Right lobe of liver (tissue), 6 donors: ENCODE measurements around the gene PIK3CG. TPM values are rescaled to one million over a fixed set of nuclear protein-coding genes. Genes with fewer than 3 reads are reported as not detected.

Source experiments
- ATAC-seq, 4 donors: fragments of 200-7000 bp; cut with Tn5 transposase; one replicate each; pipeline ENCODE4 v1.9.1; 2020; ENCODE audit warnings: mild to moderate bottlenecking in 4 of 4, moderate library complexity in 4 of 4
- DNase-seq, 3 donors: peaks; one replicate each; pipeline ENCODE4 v3.0.0-alpha.2; 2020
- H3K27ac ChIP-seq, 3 donors: fragments of 200-600 bp; one replicate each; pipeline ENCODE4 v1.8.0; 2022
- H3K27me3 ChIP-seq, 2 donors: fragments of 200-600 bp; one replicate each; pipeline ENCODE4 v1.8.0; 2022
- H3K36me3 ChIP-seq, 4 donors: fragments of 200-600 bp; sonication (generic) in 1 of 4; one replicate each; pipeline versions ENCODE4 v1.5.1 to v1.8.0; 2017 to 2022; ENCODE audit warnings: control low read depth in 1 of 4
- H3K4me1 ChIP-seq, 4 donors: fragments of 200-600 bp; sonication (generic) in 1 of 4; one replicate each; pipeline versions ENCODE4 v1.5.1 to v1.8.0; 2017 to 2022; ENCODE audit warnings: control low read depth in 1 of 4
- H3K4me3 ChIP-seq, 3 donors: fragments of 200-600 bp; one replicate each; pipeline ENCODE4 v1.8.0; 2022
- H3K9me3 ChIP-seq, 4 donors: fragments of 200-600 bp; sonication (generic) in 1 of 4; one replicate each; pipeline versions ENCODE4 v1.5.1 to v1.8.0; 2017 to 2022; ENCODE audit warnings: control low read depth in 1 of 4
- POLR2A ChIP-seq: fragments of 450-650 bp; IDR thresholded peaks from one replicate; pipeline ENCODE4 v1.6.1; 2017; ENCODE audit warnings: antibody characterized with exemption, mild to moderate bottlenecking
- WGBS: methylation state at CpG from one replicate; pipeline ENCODE4 v1.1.6; 2018; ENCODE audit warnings: low coverage, low lambda C conversion rate; ENCODE audit not compliant: insufficient coverage; ENCODE audit errors: missing lambda C conversion rate; 5-methylcytosine and 5-hydroxymethylcytosine counted together
- intact Hi-C, 2 donors: fragments of 100-400 bp; cut with DNase I; formaldehyde crosslinking; loops; one replicate each; pipeline versions ENCODE4 v1.11.2 to v1.14.1; 2022
- total RNA-seq, 6 experiments: library from RNA; depleted of rRNA in 2 of 6; stranded (reverse); fragments of >200 nt in 2 of 6; fragmentation: NEBNext Ultra II Directional in 3 of 6; extraction: Animal tissue kit (Norgen Biotek cat#: 25700) in 3 of 6; gene quantifications; one replicate each; pipeline versions ENCODE4 v1.1.0 to v1.2.4, GENCODE V29; 2016 to 2023
- TF ChIP-seq, protein P1 (sequence below), 4 donors: fragments of 200-600 bp in 3 of 4; fragments of 450-650 bp in 1 of 4; IDR thresholded peaks; one replicate each; pipeline versions ENCODE4 v1.5.1 to v1.8.0; 2016 to 2022; ENCODE audit warnings: antibody characterized with exemption in 4 of 4, mild to moderate bottlenecking in 2 of 4
- donor health status: DM: no; HTN: yes; CAD: no.
- donor health status: DM: no; HTN: no; CAD: no.
- donor health status: DM: no; HTN: no; CAD: no.
- donor health status: DM: no; HTN: yes; CAD: no.
- donor health status: DM: no; HTN: yes; CAD: no.

The PIK3CG gene
- total RNA-seq, 6 experiments from 2014 or later, result 0.53 to 1.9 (median 0.71) TPM

DNA sequence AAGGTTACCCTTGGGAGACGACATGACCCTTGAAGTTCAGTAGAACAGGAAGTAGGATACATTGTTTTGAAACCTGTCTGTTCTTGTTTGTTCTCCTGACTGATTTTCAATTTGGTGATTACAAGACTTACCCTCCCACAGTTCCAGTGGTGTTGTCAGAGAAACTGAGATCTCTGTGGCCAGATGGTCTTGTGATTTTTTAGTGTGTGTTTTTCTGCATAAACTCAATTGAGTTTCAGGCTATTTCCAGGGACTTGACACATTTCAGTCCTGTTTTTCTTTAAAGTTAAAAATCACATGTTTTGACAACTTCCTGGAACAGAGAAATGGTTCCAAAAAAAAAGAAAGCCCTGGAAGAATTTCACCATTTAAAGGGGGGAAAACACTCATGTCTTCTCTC is 22.3 kb downstream of the PIK3CG start:
- no peaks in the 10 kb centered on the region for H3K27me3 ChIP-seq
- H3K27ac ChIP-seq, result no peak overlapping the region
- TF ChIP-seq POLR2A, result no peak
- TF ChIP-seq, protein P1, sequence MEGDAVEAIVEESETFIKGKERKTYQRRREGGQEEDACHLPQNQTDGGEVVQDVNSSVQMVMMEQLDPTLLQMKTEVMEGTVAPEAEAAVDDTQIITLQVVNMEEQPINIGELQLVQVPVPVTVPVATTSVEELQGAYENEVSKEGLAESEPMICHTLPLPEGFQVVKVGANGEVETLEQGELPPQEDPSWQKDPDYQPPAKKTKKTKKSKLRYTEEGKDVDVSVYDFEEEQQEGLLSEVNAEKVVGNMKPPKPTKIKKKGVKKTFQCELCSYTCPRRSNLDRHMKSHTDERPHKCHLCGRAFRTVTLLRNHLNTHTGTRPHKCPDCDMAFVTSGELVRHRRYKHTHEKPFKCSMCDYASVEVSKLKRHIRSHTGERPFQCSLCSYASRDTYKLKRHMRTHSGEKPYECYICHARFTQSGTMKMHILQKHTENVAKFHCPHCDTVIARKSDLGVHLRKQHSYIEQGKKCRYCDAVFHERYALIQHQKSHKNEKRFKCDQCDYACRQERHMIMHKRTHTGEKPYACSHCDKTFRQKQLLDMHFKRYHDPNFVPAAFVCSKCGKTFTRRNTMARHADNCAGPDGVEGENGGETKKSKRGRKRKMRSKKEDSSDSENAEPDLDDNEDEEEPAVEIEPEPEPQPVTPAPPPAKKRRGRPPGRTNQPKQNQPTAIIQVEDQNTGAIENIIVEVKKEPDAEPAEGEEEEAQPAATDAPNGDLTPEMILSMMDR (IDR thresholded peaks at IDR 0.05), result no peak
- no peaks in the 10 kb centered on the region for H3K4me1 ChIP-seq
- no peak for DNase-seq
- no peak overlapping the region for H3K4me3 ChIP-seq
- no peaks in the 10 kb centered on the region for H3K36me3 ChIP-seq
- WGBS, result 12% methylated on average over 1 of the region's 1 CpG
- intact Hi-C loops, result no loop called here
- H3K9me3 ChIP-seq, result no peaks in the 10 kb centered on the region
- ATAC-seq, result no peak

DNA sequence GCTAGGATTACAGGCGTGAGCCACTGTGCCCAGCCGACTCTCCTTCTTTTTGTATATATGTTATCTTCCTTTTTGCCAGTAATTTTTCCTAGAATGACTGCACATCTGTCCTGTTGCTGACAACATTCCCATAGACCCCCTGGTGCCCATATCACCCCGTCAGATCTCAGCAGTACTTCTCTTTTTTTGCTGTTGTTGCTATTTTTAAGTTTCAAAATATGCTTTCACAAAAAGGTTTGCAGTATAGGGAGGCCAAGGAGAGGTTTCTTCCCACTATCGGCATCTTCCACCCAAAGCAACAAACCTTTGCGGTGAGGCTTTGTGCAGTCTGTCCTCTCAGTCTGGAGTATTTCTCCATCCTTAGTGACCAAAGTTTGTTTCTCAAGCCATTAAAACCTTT is 23.1 kb downstream of the PIK3CG start:
- no peak overlapping the region for H3K4me3 ChIP-seq
- no peak for TF ChIP-seq POLR2A
- TF ChIP-seq, protein P1 (IDR thresholded peaks at IDR 0.05), result no peak
- intact Hi-C loops, result no loop called here
- WGBS, result 72% methylated on average over 5 of the region's 5 CpGs
- H3K4me1 ChIP-seq, result no peaks in the 10 kb centered on the region
- H3K27ac ChIP-seq, result no peak overlapping the region
- H3K27me3 ChIP-seq, result no peaks in the 10 kb centered on the region
- DNase-seq, result no peak
- no peaks in the 10 kb centered on the region for H3K36me3 ChIP-seq
- no peak for ATAC-seq
- H3K9me3 ChIP-seq, result no peaks in the 10 kb centered on the region

DNA sequence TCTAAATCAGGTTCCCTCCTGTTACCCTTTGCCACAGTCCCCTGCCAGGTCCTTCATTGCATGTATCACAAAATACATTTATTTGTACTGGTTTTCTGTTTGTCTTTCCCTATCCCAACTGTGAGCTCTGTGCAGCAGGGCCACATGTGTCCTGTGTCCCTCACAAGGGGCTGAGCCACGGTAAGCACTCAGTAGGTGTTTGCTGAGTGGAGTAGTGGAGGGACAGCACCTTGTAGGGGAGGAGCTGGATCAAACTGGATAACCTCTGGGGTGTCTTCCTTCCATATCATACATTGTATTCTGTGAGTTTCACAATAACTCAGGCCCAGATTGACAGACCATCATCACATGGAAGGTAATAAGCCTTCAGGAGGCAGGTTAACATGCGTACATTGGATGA is 25.9 kb downstream of the PIK3CG start:
- 76% methylated on average over 2 of the region's 2 CpGs for WGBS
- no peaks in the 10 kb centered on the region for H3K9me3 ChIP-seq
- DNase-seq, result no peak
- ATAC-seq, result no peak
- no peaks in the 10 kb centered on the region for H3K27me3 ChIP-seq
- H3K4me1 ChIP-seq, result no peaks in the 10 kb centered on the region
- intact Hi-C loops, result no loop called here
- H3K4me3 ChIP-seq, result no peak overlapping the region
- no peaks in the 10 kb centered on the region for H3K36me3 ChIP-seq
- TF ChIP-seq POLR2A, result no peak
- TF ChIP-seq, protein P1 (IDR thresholded peaks at IDR 0.05), result no peak
- no peak overlapping the region for H3K27ac ChIP-seq

DNA sequence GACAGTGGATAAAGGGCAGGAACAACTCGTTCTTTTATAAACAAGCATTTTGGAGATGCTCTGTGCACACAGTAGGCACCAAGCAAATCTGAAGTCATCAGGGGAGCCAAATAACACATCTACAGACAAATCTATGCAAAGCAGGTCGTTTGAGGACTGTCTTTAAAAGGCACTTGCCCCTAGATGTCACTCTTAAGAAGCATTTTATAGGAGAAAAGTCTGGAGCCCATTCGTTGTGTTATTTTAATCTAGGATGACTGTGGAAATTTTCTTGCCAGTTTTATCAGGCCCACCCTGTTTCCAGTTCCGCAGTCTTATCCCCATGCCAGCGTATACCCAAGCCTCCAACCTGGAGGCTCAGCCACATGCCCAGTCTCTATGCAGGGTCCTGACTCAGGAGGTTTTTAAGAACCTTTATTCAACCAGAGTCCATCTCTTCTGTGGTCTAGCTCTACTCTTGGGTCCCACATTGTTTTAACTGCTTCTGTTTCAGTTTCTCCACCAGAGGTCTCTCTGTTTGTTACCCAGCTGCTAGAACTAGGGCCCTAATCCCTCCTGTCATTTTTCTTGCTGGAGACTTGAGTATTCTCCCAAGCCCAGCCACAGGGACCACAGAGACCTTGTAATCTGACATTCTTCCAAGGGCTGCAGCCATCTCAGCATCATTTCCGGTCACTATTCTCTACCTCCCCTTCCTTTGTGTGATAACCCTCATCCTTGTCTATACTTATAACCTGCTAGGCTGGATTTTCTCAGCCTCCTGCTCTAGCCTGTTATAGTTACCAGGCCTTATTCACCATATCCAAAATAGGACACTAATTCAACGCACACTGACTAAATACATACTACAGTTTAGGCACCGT is 26.7 kb downstream of the PIK3CG start:
- 69% methylated on average over 8 of the region's 8 CpGs for WGBS
- TF ChIP-seq POLR2A, result no peak
- TF ChIP-seq, protein P1 (IDR thresholded peaks at IDR 0.05), result no peak
- Histone ChIP-seq H3K27me3 (no peaks in the 10 kb centered on the region), H3K36me3 (no peaks in the 10 kb centered on the region), H3K4me1 (no peaks in the 10 kb centered on the region), H3K4me3 (no peak overlapping the region), H3K27ac (no peak overlapping the region), H3K9me3 (no peaks in the 10 kb centered on the region)
- no peak for DNase-seq
- intact Hi-C loops, result no loop called here
- peak; percentile 41 to 64 (median 44) for ATAC-seq
